HL-60 (cell line): ENCODE results near the gene ANKRD11.
"Not testable (repeated sequence)": the region's sequence is repeated elsewhere in the genome, so short reads cannot be mapped to it uniquely, and the experiment has no call there.

Source experiments
- DNase-seq, 2 experiments: peaks; one replicate each; pipeline ENCODE4 v3.0.0-alpha.2; 2010 to 2020; ENCODE audit warnings: low read depth in 1 of 2, low spot score in 1 of 2
- H3K27ac ChIP-seq: fragments of 250-450 bp; sonication (Bioruptor Pico); replicated peaks from 2 replicates; pipeline ENCODE4 v1.5.1; 2020; ENCODE audit warnings: mild to moderate bottlenecking, moderate library complexity
- H3K27me3 ChIP-seq: fragments of 250-450 bp; sonication (Bioruptor Pico); 2 replicates; pipeline ENCODE4 v1.5.1; 2021; ENCODE audit warnings: mild to moderate bottlenecking, moderate library complexity; ENCODE audit not compliant: insufficient read depth, poor library complexity, severe bottlenecking
- H3K4me3 ChIP-seq: replicated peaks from 2 replicates; pipeline ENCODE4 v1.5.1; 2011; ENCODE audit warnings: mild to moderate bottlenecking, control low read depth, low read length; ENCODE audit not compliant: insufficient read depth
- GABPA ChIP-seq: IDR thresholded peaks from 2 replicates; pipeline ENCODE4 v1.6.1; 2012; ENCODE audit warnings: low read depth
- POLR2AphosphoS5 ChIP-seq: IDR thresholded peaks from 2 replicates; pipeline ENCODE4 v1.6.1; 2012; ENCODE audit warnings: low read depth
- REST ChIP-seq: IDR thresholded peaks from 2 replicates; pipeline ENCODE4 v1.6.1; 2012; ENCODE audit warnings: low read depth; ENCODE audit not compliant: insufficient replicate concordance
- SPI1 ChIP-seq: IDR thresholded peaks from 2 replicates; pipeline ENCODE4 v1.6.1; 2012; ENCODE audit warnings: low read depth, mild to moderate bottlenecking, borderline replicate concordance
- TF ChIP-seq, protein P1 (sequence below): IDR thresholded peaks from one replicate; pipeline ENCODE4 v1.5.1; 2011; ENCODE audit warnings: low read length, control low read depth, inconsistent platforms; ENCODE audit not compliant: insufficient read depth

The ANKRD11 gene

GRCh38 chr16:89430436-89431157, 59.8 kb downstream of the ANKRD11 start:
- Histone ChIP-seq H3K4me3 (no peak overlapping the region), H3K27ac (no peak overlapping the region), H3K27me3 (no peaks in the 10 kb centered on the region)
- TF ChIP-seq GABPA (no peak), SPI1 (no peak)
- TF ChIP-seq, protein P1, sequence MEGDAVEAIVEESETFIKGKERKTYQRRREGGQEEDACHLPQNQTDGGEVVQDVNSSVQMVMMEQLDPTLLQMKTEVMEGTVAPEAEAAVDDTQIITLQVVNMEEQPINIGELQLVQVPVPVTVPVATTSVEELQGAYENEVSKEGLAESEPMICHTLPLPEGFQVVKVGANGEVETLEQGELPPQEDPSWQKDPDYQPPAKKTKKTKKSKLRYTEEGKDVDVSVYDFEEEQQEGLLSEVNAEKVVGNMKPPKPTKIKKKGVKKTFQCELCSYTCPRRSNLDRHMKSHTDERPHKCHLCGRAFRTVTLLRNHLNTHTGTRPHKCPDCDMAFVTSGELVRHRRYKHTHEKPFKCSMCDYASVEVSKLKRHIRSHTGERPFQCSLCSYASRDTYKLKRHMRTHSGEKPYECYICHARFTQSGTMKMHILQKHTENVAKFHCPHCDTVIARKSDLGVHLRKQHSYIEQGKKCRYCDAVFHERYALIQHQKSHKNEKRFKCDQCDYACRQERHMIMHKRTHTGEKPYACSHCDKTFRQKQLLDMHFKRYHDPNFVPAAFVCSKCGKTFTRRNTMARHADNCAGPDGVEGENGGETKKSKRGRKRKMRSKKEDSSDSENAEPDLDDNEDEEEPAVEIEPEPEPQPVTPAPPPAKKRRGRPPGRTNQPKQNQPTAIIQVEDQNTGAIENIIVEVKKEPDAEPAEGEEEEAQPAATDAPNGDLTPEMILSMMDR = no peak
- DNase-seq = no peak

DNA sequence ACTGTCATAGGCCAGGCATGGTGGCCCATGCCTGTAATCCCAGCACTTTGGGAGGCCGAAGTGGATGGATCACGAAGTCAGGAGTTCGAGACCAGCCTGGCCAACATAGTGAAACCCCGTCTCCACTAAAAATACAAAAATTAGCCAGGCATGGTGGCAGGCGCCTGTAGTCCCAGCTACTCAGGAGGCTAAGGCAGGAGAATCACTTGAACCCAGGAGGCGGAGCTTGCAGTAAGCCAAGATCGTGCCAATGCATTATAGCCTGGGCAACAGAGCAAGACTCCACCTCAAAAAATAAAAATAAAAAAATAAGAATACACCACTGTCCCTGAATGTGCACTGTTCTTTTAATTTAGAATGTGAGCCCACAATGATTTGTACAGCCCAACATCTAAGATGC, 61.8 kb downstream of the ANKRD11 start:
- H3K27ac ChIP-seq, H3K27me3 ChIP-seq, DNase-seq, H3K4me3 ChIP-seq: not testable (repeated sequence)

DNA sequence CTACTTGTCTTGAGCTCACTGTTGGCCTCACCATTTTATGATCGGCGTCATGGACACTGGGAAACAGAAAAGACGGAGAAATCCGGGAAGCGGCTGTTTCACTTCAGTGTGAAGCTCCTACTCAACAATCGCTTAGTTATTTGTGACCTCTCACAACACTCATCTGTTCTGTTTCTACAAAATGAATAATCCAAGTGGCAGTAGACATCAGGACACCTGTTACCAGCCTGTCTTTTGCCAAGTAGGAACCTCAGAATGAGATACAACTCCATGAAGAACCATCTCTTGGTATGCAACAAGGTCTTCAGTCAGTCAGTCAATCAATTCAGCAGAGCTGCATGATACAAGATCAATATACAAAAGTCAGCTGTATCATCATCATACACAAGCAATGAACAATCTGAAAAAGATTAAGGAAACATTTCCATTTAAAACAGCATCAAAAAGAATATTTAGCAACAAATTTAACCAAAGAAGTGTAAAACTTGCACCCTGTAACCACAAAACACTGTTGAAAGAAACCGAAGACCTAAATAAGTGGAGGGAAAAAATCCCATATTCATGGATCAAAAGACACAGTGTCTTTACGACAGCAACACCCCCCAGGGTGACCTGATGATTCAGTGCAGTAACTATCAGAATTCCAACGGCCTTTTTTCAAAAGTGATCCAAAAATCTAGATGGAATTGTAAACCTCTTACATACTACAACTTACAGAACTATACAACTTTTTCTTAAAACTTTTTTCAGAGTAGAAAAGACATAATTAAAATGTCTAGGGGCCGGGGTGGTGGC, 63.4 kb downstream of the ANKRD11 start:
- no peaks in the 10 kb centered on the region for H3K27me3 ChIP-seq
- H3K4me3 ChIP-seq = no peak overlapping the region
- TF ChIP-seq SPI1 (no peak), REST (no peak), GABPA (no peak), POLR2AphosphoS5 (no peak)
- TF ChIP-seq, protein P1 = no peak
- DNase-seq = no peak
- no peak overlapping the region for H3K27ac ChIP-seq

DNA sequence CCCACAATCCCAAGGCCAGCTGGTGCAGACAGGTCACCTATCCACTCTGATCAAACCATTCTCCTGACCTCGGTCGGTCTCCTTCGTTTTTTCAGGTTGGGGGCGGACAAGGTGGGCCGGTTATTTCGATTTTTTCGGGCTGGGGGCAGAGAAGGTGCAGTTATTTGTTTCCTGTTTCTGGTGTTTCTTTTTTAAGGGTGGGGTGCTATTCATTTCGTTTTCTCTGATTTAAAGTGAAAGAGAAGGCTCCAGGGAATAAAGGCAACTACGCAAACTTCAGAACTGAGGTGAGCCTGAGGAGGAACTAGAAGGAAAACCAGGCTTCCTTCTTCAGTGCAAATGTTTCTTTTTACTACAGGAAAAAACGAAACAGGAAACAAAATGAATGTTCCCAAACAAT, 64.8 kb downstream of the ANKRD11 start:
- Histone ChIP-seq H3K27ac (no peak overlapping the region), H3K4me3 (no peak overlapping the region), H3K27me3 (no peaks in the 10 kb centered on the region)
- DNase-seq = no peak
- TF ChIP-seq, protein P1 = no peak
- TF ChIP-seq REST (no peak), SPI1 (no peak), POLR2AphosphoS5 (no peak), GABPA (no peak)
